NCI-H2107 treated with DMSO at 0.1 percent for 48 hours (cell line): Measurements from ENCODE around the gene GTF2H1.

Source experiments
- DNase-seq: peaks from one replicate; lab custom pipeline; 2025; ENCODE audit not compliant: unreplicated experiment; lab: John Stamatoyannopoulos, UW

The GTF2H1 gene

GRCh38 chr11:18321969-18322711 lies at the start of gene GTF2H1, which contains the start of gene HPS5:
Gene GTF2H1, plus strand, starts transcription at chr11:18322567. Its CDS starts 10,508 bp downstream, at chr11:18333075.
Gene HPS5, minus strand, starts transcription at chr11:18322140. Its CDS starts 4,282 bp downstream, at chr11:18317858.
- peak; percentile 94 for DNase-seq

GRCh38 chr11:18277565-18278271 lies 44.6 kb upstream of the GTF2H1 start:
- no peak for DNase-seq

GRCh38 chr11:18280438-18281045 lies 41.8 kb upstream of the GTF2H1 start:
- no peak for DNase-seq

- no peak for DNase-seq
These were observed 39.7 kb upstream of the GTF2H1 start for GRCh38 chr11:18282626-18283025.

- DNase-seq, result no peak
These were observed 36.5 kb upstream of the GTF2H1 start for GRCh38 chr11:18285841-18286240.

- no peak for DNase-seq
These were observed 33.5 kb upstream of the GTF2H1 start for GRCh38 chr11:18288911-18289310.

- no peak for DNase-seq
These were observed 27.5 kb upstream of the GTF2H1 start for GRCh38 chr11:18294862-18295261.

GRCh38 chr11:18295316-18295715 lies 27.1 kb upstream of the GTF2H1 start:
- no peak for DNase-seq

GRCh38 chr11:18299721-18300120 lies 22.6 kb upstream of the GTF2H1 start:
- no peak for DNase-seq

- DNase-seq, result no peak
These were observed 17.6 kb upstream of the GTF2H1 start for GRCh38 chr11:18304745-18305144.

GRCh38 chr11:18307461-18308139 lies 14.8 kb upstream of the GTF2H1 start:
- DNase-seq, result no peak

GRCh38 chr11:18308242-18308641 lies 14.1 kb upstream of the GTF2H1 start:
- DNase-seq, result no peak

GRCh38 chr11:18309691-18310090 lies 12.7 kb upstream of the GTF2H1 start:
- DNase-seq, result no peak

GRCh38 chr11:18310800-18311340 lies 11.5 kb upstream of the GTF2H1 start:
- DNase-seq, result no peak

- DNase-seq, result no peak
These were observed 10.4 kb upstream of the GTF2H1 start for GRCh38 chr11:18312012-18312411.

- no peak for DNase-seq
These were observed 9.5 kb upstream of the GTF2H1 start for GRCh38 chr11:18312663-18313420.

GRCh38 chr11:18313965-18314763 lies 8.2 kb upstream of the GTF2H1 start:
- no peak for DNase-seq

GRCh38 chr11:18314784-18315523 lies 7.4 kb upstream of the GTF2H1 start:
- DNase-seq, result no peak

GRCh38 chr11:18315893-18316292 lies 6.5 kb upstream of the GTF2H1 start:
- DNase-seq, result no peak
